OCI-LY1 (cell line): ENCODE data around the gene RFNG.

Experiments used
- H2AFZ ChIP-seq: fragments of 200-600 bp; sonication (generic), shearing (Covaris generic); 2 replicates; pipeline ENCODE4 v1.6.0; 2014; ENCODE audit warnings: antibody characterized with exemption, mild to moderate bottlenecking, low read length
- H3F3A ChIP-seq: fragments of 200-600 bp; sonication (generic), shearing (Covaris generic); 2 replicates; pipeline ENCODE4 v1.6.0; 2014; ENCODE audit warnings: mild to moderate bottlenecking, antibody characterized with exemption, low read length, moderate library complexity; ENCODE audit not compliant: insufficient read depth
- H3K27ac ChIP-seq: fragments of 200-600 bp; sonication (generic); 2 replicates; pipeline ENCODE4 v1.5.1; 2014; ENCODE audit warnings: low read length, mixed run types, mild to moderate bottlenecking, low read depth; ENCODE audit not compliant: poor library complexity, severe bottlenecking
- H3K27me3 ChIP-seq: fragments of 200-600 bp; sonication (generic); 2 replicates; pipeline ENCODE4 v1.6.0; 2014; ENCODE audit warnings: antibody characterized with exemption, mild to moderate bottlenecking, low read length, moderate library complexity; ENCODE audit not compliant: insufficient read depth
- H3K36me3 ChIP-seq: fragments of 200-600 bp; sonication (generic); 2 replicates; pipeline ENCODE4 v1.6.1; 2014; ENCODE audit warnings: mild to moderate bottlenecking, antibody characterized with exemption, low read length, moderate library complexity, mixed read lengths; ENCODE audit not compliant: insufficient read depth
- H3K4me1 ChIP-seq: fragments of 200-600 bp; sonication (generic); 2 replicates; pipeline ENCODE4 v1.5.1; 2014; ENCODE audit warnings: mild to moderate bottlenecking, low read length, moderate library complexity; ENCODE audit not compliant: insufficient read depth, severe bottlenecking
- H3K4me2 ChIP-seq: fragments of 200-600 bp; sonication (generic), shearing (Covaris generic); 2 replicates; pipeline ENCODE4 v1.6.1; 2014; ENCODE audit warnings: low read length
- H3K4me3 ChIP-seq: fragments of 200-600 bp; sonication (generic); 2 replicates; pipeline ENCODE4 v1.5.1; 2014; ENCODE audit warnings: low read length, low read depth, mild to moderate bottlenecking, mixed read lengths; ENCODE audit not compliant: poor library complexity, severe bottlenecking
- H3K79me2 ChIP-seq: fragments of 200-600 bp; shearing (Covaris generic); 2 replicates; pipeline ENCODE4 v1.6.1; 2016; ENCODE audit warnings: mixed run types, low read length, mixed read lengths; ENCODE audit not compliant: insufficient read depth
- H3K9ac ChIP-seq: fragments of 200-600 bp; sonication (generic), shearing (Covaris generic); 2 replicates; pipeline ENCODE4 v1.6.1; 2014; ENCODE audit warnings: mild to moderate bottlenecking, low read length, mixed read lengths
- H3K9me2 ChIP-seq: fragments of 200-600 bp; sonication (generic), shearing (Covaris generic); 2 replicates; pipeline ENCODE4 v1.6.1; 2014; ENCODE audit warnings: low read depth, mild to moderate bottlenecking, low read length, mixed read lengths
- H3K9me3 ChIP-seq: fragments of 200-600 bp; shearing (Covaris generic); 2 replicates; pipeline ENCODE4 v1.6.1; 2014; ENCODE audit warnings: low read length, mixed read lengths
- H4K20me1 ChIP-seq: fragments of 200-600 bp; sonication (generic), shearing (Covaris generic); 2 replicates; pipeline ENCODE4 v1.6.0; 2016; ENCODE audit warnings: mild to moderate bottlenecking, low read length; ENCODE audit not compliant: insufficient read depth
- EZH2 ChIP-seq: fragments of 200-600 bp; sonication (generic), shearing (Covaris generic); IDR thresholded peaks from 2 replicates; pipeline ENCODE4 v1.8.0; 2017; ENCODE audit warnings: borderline replicate concordance, mixed run types, mild to moderate bottlenecking, antibody characterized with exemption, low read length, moderate library complexity, mixed read lengths
- TF ChIP-seq, protein P1 (sequence below): fragments of 200-600 bp; sonication (generic), shearing (Covaris generic); IDR thresholded peaks from 2 replicates; pipeline ENCODE4 v1.5.1; 2017; ENCODE audit warnings: mild to moderate bottlenecking, antibody characterized with exemption, low read length, moderate library complexity, mixed read lengths

Gene RFNG

GRCh38 chr17:82077617-82078358 lies 26.2 kb upstream of the RFNG start:
- Histone ChIP-seq H3K36me3 (peaks cover 60% of the 10 kb centered on the region), H3K79me2 (no peaks in the 10 kb centered on the region), H2AFZ (no peak overlapping the region), H3K4me1 (no peaks in the 10 kb centered on the region), H4K20me1 (no peaks in the 10 kb centered on the region), H3K27ac (no peak overlapping the region), H3K27me3 (peaks cover 4% of the 10 kb centered on the region; the same call in 1 of the 2 replicates), H3K9me3 (no peaks in the 10 kb centered on the region), H3K4me2 (no peak overlapping the region), H3F3A (peaks cover 3% of the 10 kb centered on the region; the same call in 1 of the 2 replicates), H3K4me3 (no peak overlapping the region), H3K9me2 (no peaks in the 10 kb centered on the region), H3K9ac (no peak overlapping the region)
- TF ChIP-seq, protein P1, sequence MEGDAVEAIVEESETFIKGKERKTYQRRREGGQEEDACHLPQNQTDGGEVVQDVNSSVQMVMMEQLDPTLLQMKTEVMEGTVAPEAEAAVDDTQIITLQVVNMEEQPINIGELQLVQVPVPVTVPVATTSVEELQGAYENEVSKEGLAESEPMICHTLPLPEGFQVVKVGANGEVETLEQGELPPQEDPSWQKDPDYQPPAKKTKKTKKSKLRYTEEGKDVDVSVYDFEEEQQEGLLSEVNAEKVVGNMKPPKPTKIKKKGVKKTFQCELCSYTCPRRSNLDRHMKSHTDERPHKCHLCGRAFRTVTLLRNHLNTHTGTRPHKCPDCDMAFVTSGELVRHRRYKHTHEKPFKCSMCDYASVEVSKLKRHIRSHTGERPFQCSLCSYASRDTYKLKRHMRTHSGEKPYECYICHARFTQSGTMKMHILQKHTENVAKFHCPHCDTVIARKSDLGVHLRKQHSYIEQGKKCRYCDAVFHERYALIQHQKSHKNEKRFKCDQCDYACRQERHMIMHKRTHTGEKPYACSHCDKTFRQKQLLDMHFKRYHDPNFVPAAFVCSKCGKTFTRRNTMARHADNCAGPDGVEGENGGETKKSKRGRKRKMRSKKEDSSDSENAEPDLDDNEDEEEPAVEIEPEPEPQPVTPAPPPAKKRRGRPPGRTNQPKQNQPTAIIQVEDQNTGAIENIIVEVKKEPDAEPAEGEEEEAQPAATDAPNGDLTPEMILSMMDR: no peak
- no peak for TF ChIP-seq EZH2

DNA sequence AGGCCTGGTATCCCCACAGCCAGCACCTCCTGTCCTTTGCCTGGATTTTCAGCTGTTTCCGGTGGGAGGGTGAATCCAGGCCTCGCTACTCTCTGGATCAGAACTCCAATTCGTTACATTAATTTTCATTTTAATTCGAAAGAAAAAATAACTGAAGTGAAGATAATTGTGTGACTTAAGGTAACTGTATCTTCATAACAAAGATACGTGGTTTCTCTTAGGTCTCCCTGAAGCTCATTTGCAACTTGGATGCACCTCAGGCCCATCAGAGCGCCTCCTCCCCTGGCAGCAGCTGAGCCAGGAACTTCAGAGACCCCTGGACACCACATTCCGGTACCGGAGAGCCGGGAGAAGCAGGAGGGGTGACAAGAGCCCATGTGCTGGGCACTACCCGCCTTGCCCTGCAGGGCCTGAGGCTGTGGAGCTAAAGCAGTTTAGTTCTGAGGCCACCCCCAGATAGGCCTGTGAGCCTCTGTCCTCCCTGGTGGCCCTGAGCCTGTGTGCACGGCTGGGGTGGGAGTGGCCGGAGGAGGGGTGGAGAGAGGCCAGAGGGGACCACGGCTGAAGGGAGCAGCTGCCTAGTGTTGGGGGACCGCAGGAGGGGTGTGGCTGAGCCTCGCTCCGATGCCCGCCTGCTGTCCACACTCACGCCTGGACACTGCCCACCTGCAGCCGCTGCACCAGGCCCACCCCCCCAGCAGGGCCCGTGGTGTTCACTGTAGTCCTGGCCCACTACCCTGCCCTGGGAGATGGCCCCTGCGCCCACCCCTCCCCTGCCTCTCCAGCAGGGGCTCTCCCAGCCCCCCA lies 25.4 kb upstream of the RFNG start:
- no peak overlapping the region for H3K4me3 ChIP-seq
- H3K79me2 ChIP-seq: no peaks in the 10 kb centered on the region
- H3K9me2 ChIP-seq: no peaks in the 10 kb centered on the region
- no peak overlapping the region for H3K4me2 ChIP-seq
- no peaks in the 10 kb centered on the region for H3K9me3 ChIP-seq
- no peaks in the 10 kb centered on the region for H3K4me1 ChIP-seq
- no peaks in the 10 kb centered on the region for H4K20me1 ChIP-seq
- H3K36me3 ChIP-seq: peaks cover 52% of the 10 kb centered on the region
- peaks cover 3% of the 10 kb centered on the region; the same call in 1 of the 2 replicates for H3F3A ChIP-seq
- no peak overlapping the region for H3K27ac ChIP-seq
- no peak for TF ChIP-seq EZH2
- TF ChIP-seq, protein P1: no peak
- H2AFZ ChIP-seq: no peak overlapping the region
- H3K27me3 ChIP-seq: peaks cover 4% of the 10 kb centered on the region; the same call in 1 of the 2 replicates
- no peak overlapping the region for H3K9ac ChIP-seq

DNA sequence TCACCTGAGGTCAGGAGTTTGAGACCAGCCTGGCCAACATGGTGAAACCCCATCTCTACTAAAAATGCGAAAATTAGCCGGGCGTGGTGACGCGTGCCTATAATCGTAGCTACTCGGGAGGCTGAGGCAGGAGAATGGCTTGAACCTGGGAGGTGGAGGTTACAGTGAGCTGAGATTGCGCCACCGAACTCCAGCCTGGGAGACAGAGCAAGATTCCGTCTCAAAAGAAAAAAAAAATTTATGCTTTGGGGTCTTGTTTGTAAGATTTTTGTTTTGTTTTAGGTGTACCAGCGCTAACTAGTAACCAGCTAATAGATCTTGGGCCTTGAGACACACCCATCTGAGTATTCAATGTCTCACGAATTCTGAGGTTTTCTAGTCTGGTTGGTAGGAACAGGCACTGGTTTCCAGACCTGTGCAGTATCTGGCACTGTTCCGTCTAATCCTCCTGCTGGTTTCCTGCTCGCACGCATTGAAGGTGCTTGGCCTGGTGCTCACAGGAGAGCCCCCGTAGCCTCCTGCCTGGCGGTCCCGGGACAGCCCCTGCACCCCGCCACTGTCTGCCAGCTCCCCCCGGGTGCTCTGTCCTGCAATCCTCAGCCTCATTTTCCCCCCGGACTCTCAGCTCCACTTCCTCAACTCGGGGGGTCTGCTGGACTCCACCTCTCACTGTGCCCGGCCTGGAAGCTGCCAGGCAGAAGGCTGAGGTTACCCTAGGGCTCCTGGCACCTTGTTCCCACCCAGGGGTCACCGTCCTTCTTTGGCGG lies 24.6 kb upstream of the RFNG start:
- TF ChIP-seq, protein P1: no peak
- no peak for TF ChIP-seq EZH2
- Histone ChIP-seq H3F3A (peaks cover 3% of the 10 kb centered on the region; the same call in 1 of the 2 replicates), H3K9ac (no peak overlapping the region), H3K4me2 (no peak overlapping the region), H3K27ac (no peak overlapping the region), H3K36me3 (peaks cover 46% of the 10 kb centered on the region), H3K4me3 (no peak overlapping the region), H3K9me2 (no peaks in the 10 kb centered on the region), H3K9me3 (no peaks in the 10 kb centered on the region), H3K4me1 (no peaks in the 10 kb centered on the region), H3K27me3 (peaks cover 4% of the 10 kb centered on the region; the same call in 1 of the 2 replicates), H4K20me1 (no peaks in the 10 kb centered on the region), H2AFZ (no peak overlapping the region), H3K79me2 (no peaks in the 10 kb centered on the region)
